ENCODE results near the gene ING3.
"Not testable (repeated sequence)": the region's sequence is repeated elsewhere in the genome, so short reads cannot be mapped to it uniquely, and the experiment has no call there.

The ING3 gene

DNA sequence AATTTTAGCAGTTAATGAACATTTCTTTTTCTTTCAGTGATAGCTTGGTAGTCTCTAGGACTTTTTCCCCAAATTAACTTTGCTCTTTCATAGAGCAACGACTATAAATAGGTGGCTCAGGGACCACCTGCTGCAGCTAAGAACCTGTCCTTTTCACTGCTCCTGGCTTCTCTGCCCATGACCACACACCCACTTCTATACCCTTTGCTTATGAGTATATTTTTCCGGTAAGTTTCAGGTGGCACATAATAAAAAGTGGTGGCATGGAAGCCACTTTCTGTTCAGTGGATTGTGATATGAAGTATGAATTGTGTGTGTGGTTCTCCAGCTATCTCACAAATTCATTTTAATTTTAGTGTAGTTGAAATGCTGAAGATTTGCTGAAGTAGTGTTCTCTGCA, 1.2 kb downstream of the ING3 start:
- no peak for DNase-seq

DNA sequence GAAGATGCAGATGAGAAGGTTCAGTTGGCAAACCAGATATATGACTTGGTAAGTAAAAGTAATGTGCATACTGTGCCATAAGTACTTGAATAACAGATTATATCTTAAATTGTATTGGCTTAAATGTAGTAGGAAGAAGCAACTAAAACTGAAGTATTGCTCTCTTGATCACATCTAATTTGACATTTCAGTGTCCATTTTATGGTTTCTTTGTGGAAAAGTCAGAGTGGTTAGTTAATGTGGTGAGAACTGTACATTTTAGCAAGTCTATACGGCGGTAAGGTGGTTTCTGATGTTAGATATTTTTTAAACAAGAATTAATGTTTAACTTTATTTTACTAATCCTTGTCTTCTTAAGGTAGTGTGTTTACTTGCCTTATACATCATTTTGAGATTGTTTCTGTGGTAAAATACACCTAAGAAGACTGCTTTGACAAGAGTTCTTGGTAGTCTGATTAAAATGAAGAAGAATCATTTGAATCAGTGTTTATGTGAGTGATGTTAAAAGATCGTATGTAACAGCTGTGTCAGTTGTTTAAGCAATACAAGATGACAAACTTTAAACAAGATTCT, 5.1 kb downstream of the ING3 start:
- no peak for DNase-seq

- no peak for DNase-seq
These were observed 9.4 kb downstream of the ING3 start for GRCh38 chr7:120959929-120960484.

- no peak for DNase-seq
These were observed 10.1 kb downstream of the ING3 start for GRCh38 chr7:120960714-120961113.

GRCh38 chr7:120961638-120962173, 11.1 kb downstream of the ING3 start:
- no peak for DNase-seq

DNA sequence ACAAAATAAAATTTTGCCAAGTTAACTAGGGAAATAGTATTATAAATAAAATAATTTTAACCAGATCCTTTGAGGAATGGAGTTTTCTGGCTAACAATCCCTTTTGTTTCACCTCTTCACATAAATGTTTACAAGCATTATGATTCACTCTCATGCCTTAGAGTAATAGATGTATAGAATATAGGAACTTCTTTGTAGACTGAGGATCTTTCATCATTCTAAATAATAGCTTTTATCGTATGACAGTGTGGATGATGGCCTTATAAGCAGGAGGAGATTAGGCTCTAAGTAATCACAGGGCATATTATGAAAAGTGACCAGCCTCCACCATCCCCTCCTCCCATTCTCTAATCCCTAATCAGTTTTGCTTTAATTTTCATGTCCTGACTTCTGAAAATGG, 13.5 kb downstream of the ING3 start:
- DNase-seq, result no peak

DNA sequence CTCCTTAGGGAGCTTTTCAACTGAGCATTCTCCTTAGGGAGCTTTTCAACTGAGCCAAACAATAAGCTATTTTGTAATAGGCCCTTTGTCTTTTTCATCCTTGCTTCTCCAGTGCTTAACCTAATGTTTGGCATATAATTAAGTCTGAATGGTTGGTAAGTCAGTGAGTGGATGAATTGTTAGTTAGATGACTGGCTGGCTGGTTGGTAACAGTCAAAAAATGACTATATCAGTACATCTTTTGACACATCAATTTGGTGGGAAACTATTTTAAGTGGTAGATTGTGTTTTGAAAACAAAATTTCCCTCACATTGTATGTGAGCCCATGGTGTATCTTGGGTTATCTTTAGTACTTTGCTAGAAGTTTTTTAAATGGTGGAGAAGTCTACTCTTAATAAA, 16.4 kb downstream of the ING3 start:
- DNase-seq, result no peak

GRCh38 chr7:120973849-120974248, 23.3 kb downstream of the ING3 start:
- no peak for DNase-seq

DNA sequence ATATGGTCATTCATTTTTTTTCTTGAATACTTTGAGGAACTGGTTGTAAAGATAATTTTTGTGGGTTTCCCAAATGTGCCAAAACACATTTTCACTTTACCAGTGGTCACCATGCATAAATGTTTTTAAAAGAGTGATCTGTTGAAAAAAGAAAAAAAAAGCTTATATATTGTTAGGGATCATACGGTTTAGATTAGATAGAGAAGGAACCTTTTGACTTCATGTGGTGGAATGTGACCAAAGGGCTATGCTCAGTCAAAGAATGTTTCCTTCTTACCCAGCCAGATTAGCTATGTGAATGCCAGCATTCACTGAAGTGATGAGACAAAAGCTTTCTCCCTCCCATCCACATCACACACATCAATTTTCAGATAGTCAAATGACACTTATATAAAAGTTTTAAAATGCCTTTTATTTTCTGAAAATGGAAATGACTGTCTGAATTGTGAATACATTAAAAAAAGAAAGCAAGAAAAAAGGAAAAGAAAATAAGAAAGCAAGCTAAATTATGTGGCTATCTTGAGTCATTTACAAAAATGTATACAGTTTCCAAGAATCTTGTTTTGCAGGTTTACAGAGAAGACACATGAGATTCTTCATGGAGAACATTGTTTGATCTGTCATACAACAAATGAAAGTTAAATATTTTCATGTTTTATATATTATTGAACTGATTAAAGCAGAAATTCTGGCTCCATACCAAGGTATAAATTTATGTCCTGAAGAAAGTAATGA, 29.4 kb downstream of the ING3 start:
- DNase-seq, result no peak

- DNase-seq, result no peak
These were observed 30.5 kb downstream of the ING3 start for GRCh38 chr7:120981117-120981516.

GRCh38 chr7:120981888-120982615, 31.5 kb downstream of the ING3 start:
- no peak for DNase-seq

DNA sequence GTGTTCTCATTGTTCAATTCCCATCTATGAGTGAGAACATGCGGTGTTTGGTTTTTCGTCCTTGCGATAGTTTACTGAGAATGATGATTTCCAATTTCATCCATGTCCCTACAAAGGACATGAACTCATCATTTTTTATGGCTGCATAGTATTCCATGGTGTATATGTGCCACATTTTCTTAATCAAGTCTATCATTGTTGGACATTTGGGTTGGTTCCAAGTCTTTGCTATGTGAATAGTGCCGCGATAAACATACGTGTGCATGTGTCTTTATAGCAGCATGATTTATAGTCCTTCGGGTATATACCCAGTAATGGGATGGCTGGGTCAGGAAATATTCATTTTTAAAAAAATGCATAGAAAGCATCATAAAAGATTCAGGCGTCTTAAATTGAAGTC, 33.0 kb downstream of the ING3 start:
- DNase-seq, result not testable (repeated sequence)

GRCh38 chr7:120984406-120984805, 33.8 kb downstream of the ING3 start:
- no peak for DNase-seq

GRCh38 chr7:120985130-120985758, 34.7 kb downstream of the ING3 start:
- no peak for DNase-seq

DNA sequence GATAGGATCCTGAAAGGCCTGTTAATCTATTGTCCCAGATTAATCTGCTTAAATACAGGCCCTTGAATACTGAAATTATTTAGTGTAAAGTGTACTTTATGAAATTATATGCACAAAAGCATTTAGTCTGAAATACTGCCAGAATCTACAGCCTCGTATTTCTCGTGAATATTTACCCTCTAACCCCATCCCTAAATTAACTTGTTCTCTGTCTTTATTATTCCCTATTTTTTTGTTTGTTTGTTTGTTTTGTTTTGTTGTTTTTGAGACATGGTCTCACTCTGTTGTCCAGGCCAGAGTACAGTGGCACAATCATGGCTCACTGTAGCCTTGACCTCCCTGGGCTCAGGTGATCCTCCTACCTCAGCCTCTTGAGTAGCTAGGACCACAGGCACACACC, 35.3 kb downstream of the ING3 start:
- no peak for DNase-seq

DNA sequence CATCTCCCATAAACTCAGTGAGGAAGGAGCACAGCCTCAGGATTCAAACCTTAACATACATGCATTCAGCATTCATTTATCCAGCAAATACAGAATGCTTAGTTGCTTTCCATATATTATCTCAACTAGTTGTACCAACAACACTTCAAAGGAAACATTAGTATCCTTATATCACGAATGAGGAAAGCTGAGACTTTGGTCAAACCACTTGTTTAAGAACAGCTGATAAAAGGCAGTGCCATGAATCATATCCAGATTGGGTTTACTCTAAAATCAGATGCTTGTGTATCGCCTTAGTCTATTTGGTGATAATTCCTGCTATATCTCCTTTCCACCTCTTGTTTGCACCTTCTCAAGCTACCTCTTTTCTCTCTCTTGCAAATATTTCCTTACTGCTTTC, 36.1 kb downstream of the ING3 start:
- DNase-seq, result no peak

GRCh38 chr7:120987280-120987679, 36.7 kb downstream of the ING3 start:
- no peak for DNase-seq

GRCh38 chr7:120987683-120988590, 37.4 kb downstream of the ING3 start:
- DNase-seq, result peak; percentile 86

DNA sequence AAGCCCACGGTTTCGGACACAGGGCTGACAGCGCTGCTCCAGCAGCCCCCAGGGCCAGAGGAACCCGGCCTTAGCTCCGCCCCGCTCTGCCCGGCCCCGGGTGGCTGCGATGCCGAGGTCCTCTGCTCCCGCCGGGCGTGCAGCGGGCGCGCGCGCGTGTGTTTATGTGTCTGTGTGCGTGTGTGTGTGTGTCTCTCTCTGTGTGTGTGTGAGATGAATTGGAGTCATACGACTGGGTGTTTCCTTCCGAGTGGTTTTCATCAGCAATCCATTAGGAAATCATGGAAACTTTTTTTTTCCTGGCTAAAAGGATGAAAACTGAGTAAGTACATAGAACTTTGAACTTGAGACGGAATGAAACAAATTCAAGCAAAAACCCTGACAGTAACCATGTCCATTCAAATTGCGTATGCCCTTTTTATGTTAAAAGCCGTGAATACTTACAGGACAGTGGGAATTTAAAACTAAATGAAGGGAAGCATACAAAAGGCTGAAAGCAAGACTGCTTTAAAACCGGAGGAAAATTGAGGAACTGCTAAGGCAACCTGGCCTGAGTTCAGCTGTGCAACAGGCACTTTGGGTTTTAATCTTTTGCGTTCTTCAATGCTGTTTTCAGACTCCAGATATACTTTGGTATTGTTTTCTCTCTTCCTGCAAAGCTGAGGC, 38.1 kb downstream of the ING3 start, which contains the start of gene CPED1:
Gene CPED1 (plus strand): TSS at position 121 of the 666 bp plus-strand sequence. CDS start 911 bp downstream, outside the sequence.
- DNase-seq, result peak; percentile 35

DNA sequence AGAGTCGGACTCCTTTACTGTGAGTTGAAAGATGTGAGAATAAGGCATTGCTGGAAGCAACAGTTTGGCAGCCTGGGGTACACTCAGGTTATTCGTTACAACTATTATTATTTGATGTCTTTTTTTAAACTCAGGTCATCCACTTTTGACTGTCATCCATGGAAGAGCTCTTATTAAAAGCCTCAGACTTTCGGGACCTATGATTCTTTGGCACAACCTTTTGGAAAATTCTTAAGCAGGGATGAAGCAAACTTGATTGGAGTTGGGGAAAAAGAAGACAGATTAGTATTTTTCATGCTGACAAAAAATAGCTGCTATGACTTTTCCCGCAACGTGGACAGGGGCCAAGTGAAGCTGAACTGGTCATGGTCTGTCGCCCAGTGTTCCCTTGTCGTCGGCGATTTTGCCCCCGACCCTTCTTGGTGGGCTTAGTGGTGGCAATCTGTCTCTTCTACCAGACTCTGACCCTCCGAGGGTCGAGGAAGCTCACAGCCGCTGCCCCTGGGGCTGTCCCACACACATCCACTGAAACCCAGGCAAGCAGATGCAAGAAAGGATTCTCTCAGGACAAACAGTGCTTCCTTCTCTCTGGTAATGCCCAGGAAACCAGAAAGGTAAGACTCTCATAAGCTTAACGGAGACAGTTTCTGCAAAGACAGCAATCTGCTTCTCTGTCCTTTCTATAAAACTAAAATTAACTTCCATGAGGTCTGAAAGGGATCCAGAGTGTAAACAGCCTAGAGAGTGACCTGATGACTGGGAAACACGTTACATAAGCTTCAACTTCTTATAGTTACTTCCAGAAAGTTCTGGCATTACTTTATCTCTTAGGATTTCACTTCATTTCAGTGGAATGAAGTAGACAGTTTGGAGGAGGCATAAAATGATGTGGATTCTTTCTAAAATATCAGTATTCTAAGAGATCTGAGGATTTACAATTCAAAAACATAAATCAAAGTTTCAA, 39.0 kb downstream of the ING3 start:
- DNase-seq, result no peak

Measured in CD4-positive, alpha-beta T cell treated with Interferon gamma for 1 hour (primary cell).